Measurements from ENCODE around the gene TRIM6. TPM values are rescaled to one million over a fixed set of nuclear protein-coding genes. Genes with fewer than 3 reads are reported as not detected.

TRIM6 gene
- total RNA-seq, 3 donors from 2014 or later: 0.43 to 4.6 (median 0.92) TPM

DNA sequence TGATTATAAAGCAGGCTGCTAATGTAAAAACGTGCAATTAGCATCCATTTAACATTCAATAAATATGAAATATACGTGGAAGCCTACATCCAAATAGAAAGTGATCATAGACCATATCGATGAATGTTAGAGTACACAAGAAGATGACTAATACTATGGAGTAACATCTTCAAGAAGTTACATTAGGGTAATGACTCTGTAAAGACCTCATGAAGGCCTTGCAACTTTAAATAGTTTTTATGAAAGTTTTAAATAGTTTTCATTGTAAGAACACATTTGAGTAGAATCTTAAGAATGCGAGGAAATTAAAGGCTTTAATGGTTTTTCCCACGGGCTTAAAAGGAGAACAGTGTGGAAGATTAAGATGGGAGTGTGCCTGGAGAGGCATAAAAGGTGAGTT lies 29.8 kb downstream of the TRIM6 start:
- Histone ChIP-seq H3K4me1 (ENCODE audit: low read depth) (peaks cover 17% of the 10 kb centered on the region), H3K36me3 (ENCODE audit: low read depth) (no peaks in the 10 kb centered on the region), H3K4me3 (no peak overlapping the region), H3K9me3 (no peaks in the 10 kb centered on the region)
- DNase-seq: no peak
- no peak for TF ChIP-seq CTCF (IDR thresholded peaks at IDR 0.05)
- intact Hi-C loops (cut with DNase I, micrococcal nuclease): loop anchor here in 1 of 2 donors (10.0 kb wide), 1 partner anchor 59 kb away; the partner anchor contains the start of genes TRIM22 and TRIM5
- ATAC-seq: no peak

DNA sequence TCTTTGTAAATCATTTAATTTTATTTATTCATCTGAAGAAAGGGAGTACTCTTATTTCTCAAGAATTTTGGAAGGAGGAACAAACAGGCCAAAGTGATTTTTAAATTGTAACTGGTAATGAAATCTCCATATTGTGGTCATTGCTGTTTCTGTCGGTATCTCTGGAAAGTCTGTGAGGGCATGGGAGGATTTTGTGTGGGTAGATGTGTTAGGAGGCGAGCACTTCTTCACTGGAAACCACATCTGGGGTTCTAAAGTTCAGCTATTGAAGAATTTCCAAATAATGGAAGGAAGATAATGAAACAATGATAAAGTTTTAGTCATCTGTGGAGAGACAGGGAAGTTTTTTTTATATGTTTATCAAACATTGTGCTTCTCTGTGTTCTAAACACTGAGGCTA lies 35.0 kb downstream of the TRIM6 start:
- TF ChIP-seq CTCF (IDR thresholded peaks at IDR 0.05): no peak
- no peak for DNase-seq
- intact Hi-C loops (cut with DNase I, micrococcal nuclease): no loop called here
- Histone ChIP-seq H3K4me3 (no peak overlapping the region), H3K36me3 (ENCODE audit: low read depth) (no peaks in the 10 kb centered on the region), H3K9me3 (no peaks in the 10 kb centered on the region), H3K4me1 (ENCODE audit: low read depth) (no peaks in the 10 kb centered on the region)
- ATAC-seq: no peak

DNA sequence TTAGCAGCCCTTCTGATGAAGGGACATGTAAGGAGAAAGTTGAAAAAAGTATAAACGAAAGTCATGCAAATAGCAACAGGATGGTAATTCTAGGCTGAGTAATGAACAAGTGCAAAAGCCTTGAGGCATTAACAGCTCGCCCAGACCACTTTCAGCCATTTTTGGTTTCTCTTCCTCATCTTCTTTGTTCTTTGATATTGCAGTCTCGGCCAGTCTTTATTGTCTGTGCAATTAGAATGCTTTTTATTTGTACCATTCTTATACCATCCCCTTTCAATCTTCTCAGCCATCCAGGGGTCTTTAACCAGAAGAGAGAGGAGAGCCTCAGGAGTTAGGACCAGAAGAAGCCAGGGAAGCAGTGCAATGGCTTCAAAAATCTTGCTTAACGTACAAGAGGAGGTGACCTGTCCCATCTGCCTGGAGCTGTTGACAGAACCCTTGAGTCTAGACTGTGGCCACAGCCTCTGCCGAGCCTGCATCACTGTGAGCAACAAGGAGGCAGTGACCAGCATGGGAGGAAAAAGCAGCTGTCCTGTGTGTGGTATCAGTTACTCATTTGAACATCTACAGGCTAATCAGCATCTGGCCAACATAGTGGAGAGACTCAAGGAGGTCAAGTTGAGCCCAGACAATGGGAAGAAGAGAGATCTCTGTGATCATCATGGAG lies 35.7 kb downstream of the TRIM6 start:
- Histone ChIP-seq H3K4me1 (ENCODE audit: low read depth) (no peaks in the 10 kb centered on the region), H3K9me3 (no peaks in the 10 kb centered on the region), H3K36me3 (ENCODE audit: low read depth) (no peaks in the 10 kb centered on the region), H3K4me3 (no peak overlapping the region)
- ATAC-seq: peak; percentile 46
- DNase-seq: no peak
- intact Hi-C loops (cut with DNase I, micrococcal nuclease): no loop called here
- no peak for TF ChIP-seq CTCF (IDR thresholded peaks at IDR 0.05)

DNA sequence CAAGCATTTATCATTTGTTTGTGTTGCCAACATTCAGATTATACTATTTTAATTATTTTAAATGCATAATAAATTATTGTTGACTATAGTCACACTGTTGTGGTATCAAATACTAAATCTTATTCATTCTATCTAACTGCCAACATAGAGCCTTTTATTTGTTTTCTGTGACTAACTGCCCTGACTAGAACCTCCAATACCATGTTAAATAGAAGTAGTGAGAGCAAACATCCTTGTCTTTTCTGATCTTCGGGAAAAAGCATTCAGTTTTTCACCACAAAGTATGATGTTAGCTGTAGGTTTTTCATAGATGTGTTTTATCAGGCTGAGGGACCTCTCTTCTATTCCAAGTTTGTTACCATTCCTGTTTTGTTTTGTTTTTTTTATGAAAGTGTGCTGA lies 43.5 kb downstream of the TRIM6 start:
- intact Hi-C loops (cut with DNase I, micrococcal nuclease): no loop called here
- no peak for ATAC-seq
- Histone ChIP-seq H3K9me3 (no peaks in the 10 kb centered on the region), H3K4me1 (ENCODE audit: low read depth) (no peaks in the 10 kb centered on the region), H3K4me3 (no peak overlapping the region), H3K36me3 (ENCODE audit: low read depth) (no peaks in the 10 kb centered on the region)
- no peak for DNase-seq
- no peak for TF ChIP-seq CTCF (IDR thresholded peaks at IDR 0.05)

- H3K9me3 ChIP-seq: no peaks in the 10 kb centered on the region
- H3K36me3 ChIP-seq (ENCODE audit: low read depth): no peaks in the 10 kb centered on the region
- DNase-seq (no peak), ATAC-seq (no peak)
- H3K4me3 ChIP-seq: no peak overlapping the region
- intact Hi-C loops (cut with DNase I, micrococcal nuclease): no loop called here
- no peak for TF ChIP-seq CTCF (IDR thresholded peaks at IDR 0.05)
- no peaks in the 10 kb centered on the region for H3K4me1 ChIP-seq (ENCODE audit: low read depth)
Observed at GRCh38 chr11:5643585-5643984, 47.1 kb downstream of the TRIM6 start.

DNA sequence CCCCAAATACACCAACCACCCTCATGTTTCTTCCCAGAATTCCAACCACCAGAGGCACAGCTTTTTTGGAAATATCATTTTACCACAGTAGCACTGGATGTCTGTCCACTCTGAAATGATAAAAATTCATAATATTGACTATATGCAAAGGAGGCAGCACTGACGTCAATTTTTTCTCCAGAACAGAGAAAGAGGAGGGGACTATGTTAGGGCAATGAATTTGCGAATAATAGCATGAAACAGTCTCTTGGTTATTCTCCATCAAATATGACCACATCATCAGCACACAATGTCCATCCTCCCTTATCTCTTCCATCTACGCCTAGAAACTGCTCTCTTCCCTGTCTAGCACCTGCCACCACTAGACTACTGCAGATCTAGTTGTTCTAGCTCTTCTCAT lies 49.7 kb downstream of the TRIM6 start:
- intact Hi-C loops (cut with DNase I, micrococcal nuclease): no loop called here
- Histone ChIP-seq H3K36me3 (ENCODE audit: low read depth) (no peaks in the 10 kb centered on the region), H3K9me3 (no peaks in the 10 kb centered on the region), H3K4me3 (no peak overlapping the region), H3K4me1 (ENCODE audit: low read depth) (no peaks in the 10 kb centered on the region)
- DNase-seq: no peak
- TF ChIP-seq CTCF (IDR thresholded peaks at IDR 0.05): no peak
- ATAC-seq: no peak

Measured in mucosa of descending colon (tissue), 3 donors.